ENCODE results near the gene MBP. TPM values are rescaled to one million over a fixed set of nuclear protein-coding genes. Genes with fewer than 3 reads are reported as not detected.

Gene MBP
- total and polyA plus RNA-seq, 10 of the 15 experiments (the other 5 are each of a cell fraction or from before 2014, with no cell fraction given) = 12.2 to 67.8 (median 42.1) TPM

- TF ChIP-seq KLF5 (IDR thresholded peaks at IDR 0.05; ENCODE audit: partially characterized antibody) = no peak
- TF ChIP-seq BCL11A (IDR thresholded peaks at IDR 0.05; ENCODE audit: low read depth, low read length) = 0 out of 2 replicates have a peak, but pooled peaks have one; percentile 58
- TF ChIP-seq, protein P1, sequence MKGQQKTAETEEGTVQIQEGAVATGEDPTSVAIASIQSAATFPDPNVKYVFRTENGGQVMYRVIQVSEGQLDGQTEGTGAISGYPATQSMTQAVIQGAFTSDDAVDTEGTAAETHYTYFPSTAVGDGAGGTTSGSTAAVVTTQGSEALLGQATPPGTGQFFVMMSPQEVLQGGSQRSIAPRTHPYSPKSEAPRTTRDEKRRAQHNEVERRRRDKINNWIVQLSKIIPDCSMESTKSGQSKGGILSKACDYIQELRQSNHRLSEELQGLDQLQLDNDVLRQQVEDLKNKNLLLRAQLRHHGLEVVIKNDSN (IDR thresholded peaks at IDR 0.05; ENCODE audit: borderline replicate concordance, extremely low read length, insufficient read depth, low read depth, low read length) = no peak
- no peak for TF ChIP-seq IRF5 (IDR thresholded peaks at IDR 0.05; ENCODE audit: borderline replicate concordance)
Measured at GRCh38 chr18:77127769-77128671, 4.6 kb downstream of the MBP start (continued).

- ATAC-seq (peak; percentile 71), FAIRE-seq (no peak), DNase-seq (ENCODE audit: low read depth, low spot score) (peak; percentile 69)
- BruUV-seq (replicated peaks) = no TSS peak
- 0% methylated on average over 9 of the region's 9 CpGs for WGBS (ENCODE audit: insufficient coverage, insufficient replicate concordance, low lambda C conversion rate, missing lambda C conversion rate)
- SMC1A ChIA-PET (ENCODE audit: uncharacterized antibody, unreplicated experiment) = interaction anchor here (0.7 to 7.5 kb wide), 13 partner anchors 10 to 142 kb away, joined by 3 to 69 read pairs (median 10); no protein-coding TSS in a partner anchor
- Histone ChIP-seq H3K27me3 (replicated peaks in 1 of 2; ENCODE audit: control insufficient read depth in 2 of 2, insufficient read depth in 2 of 2, low read length in 1 of 2) (no peaks in the 10 kb centered on the region), H3K79me2 (ENCODE audit: control insufficient read depth, insufficient read depth, low read length) (peaks cover 97% of the 10 kb centered on the region), H3K4me3 (peak overlapping the region; percentile 72), H3K4me2 (ENCODE audit: control insufficient read depth, insufficient read depth) (peak overlapping the region; percentile 94), H3K36me3 (ENCODE audit: control insufficient read depth in 2 of 2, insufficient read depth in 2 of 2, low read length in 1 of 2) (peaks cover 2 to 6% of the 10 kb centered on the region in 2 experiments; a peak in 3 of 4 replicates), H3K9ac (ENCODE audit: control insufficient read depth, insufficient read depth, low read length) (peak overlapping the region; percentile 72), H4K20me1 (ENCODE audit: control insufficient read depth, insufficient read depth) (no peaks in the 10 kb centered on the region), H3K9me3 (replicated peaks; ENCODE audit: control insufficient read depth, insufficient read depth, low read length) (no peaks in the 10 kb centered on the region; the same call in 2 of the 3 replicates), H3K4me1 (ENCODE audit: control insufficient read depth, insufficient read depth, low read length) (peaks cover 43% of the 10 kb centered on the region), H2AFZ (ENCODE audit: control insufficient read depth, low read depth, low read length) (no peak overlapping the region), H3K27ac (ENCODE audit: control insufficient read depth, insufficient read depth) (peak overlapping the region; percentile 92)
- in situ Hi-C loops (cut with MboI) (loop anchor here (10.0 to 25.0 kb wide), 3 partner anchors 60 to 1912 kb away; partner anchors contain the start of genes PTGR3 and TSHZ1), intact Hi-C loops (cut with micrococcal nuclease; ENCODE audit: unreplicated experiment) (loop anchor here (1.0 to 10.0 kb wide), 6 partner anchors 9 to 630 kb away; partner anchors contain the start of gene ZNF516)
- POLR2A ChIA-PET = interaction anchor here (0.6 to 3.1 kb wide), 8 partner anchors 10 to 73 kb away, joined by 3 to 22 read pairs (median 6); no protein-coding TSS in a partner anchor
- CTCF ChIA-PET = interaction anchor here (0.7 to 5.9 kb wide), 9 partner anchors 10 to 124 kb away, joined by 3 to 49 read pairs (median 11); no protein-coding TSS in a partner anchor
- RAD21 ChIA-PET (ENCODE audit: unreplicated experiment) = interaction anchor here (0.9 to 4.7 kb wide), 14 partner anchors 7 to 159 kb away, joined by 3 to 42 read pairs (median 7); no protein-coding TSS in a partner anchor
- TF ChIP-seq TAF1 (IDR thresholded peaks at IDR 0.05; ENCODE audit: borderline replicate concordance, low read depth, low read length) (peak; percentile 54; the same call in 1 of the 2 replicates), PAX5 (IDR thresholded peaks at IDR 0.05; ENCODE audit: borderline replicate concordance, low read depth, low read length) (peak; percentile 30; the same call in 1 of the 2 replicates), JUND (IDR thresholded peaks at IDR 0.05; ENCODE audit: low read depth, low read length) (no peak), HCFC1 (IDR thresholded peaks at IDR 0.05; ENCODE audit: low read length) (no peak), CBFB (IDR thresholded peaks at IDR 0.05; ENCODE audit: low read depth) (peak; percentile 75; the same call in 1 of the 2 replicates), HDGF (IDR thresholded peaks at IDR 0.05) (no peak), ATF7 (IDR thresholded peaks at IDR 0.05; ENCODE audit: low read depth) (no peak), CBX3 (IDR thresholded peaks at IDR 0.05; ENCODE audit: borderline replicate concordance, low read depth) (no peak)
- TF ChIP-seq, protein P2, sequence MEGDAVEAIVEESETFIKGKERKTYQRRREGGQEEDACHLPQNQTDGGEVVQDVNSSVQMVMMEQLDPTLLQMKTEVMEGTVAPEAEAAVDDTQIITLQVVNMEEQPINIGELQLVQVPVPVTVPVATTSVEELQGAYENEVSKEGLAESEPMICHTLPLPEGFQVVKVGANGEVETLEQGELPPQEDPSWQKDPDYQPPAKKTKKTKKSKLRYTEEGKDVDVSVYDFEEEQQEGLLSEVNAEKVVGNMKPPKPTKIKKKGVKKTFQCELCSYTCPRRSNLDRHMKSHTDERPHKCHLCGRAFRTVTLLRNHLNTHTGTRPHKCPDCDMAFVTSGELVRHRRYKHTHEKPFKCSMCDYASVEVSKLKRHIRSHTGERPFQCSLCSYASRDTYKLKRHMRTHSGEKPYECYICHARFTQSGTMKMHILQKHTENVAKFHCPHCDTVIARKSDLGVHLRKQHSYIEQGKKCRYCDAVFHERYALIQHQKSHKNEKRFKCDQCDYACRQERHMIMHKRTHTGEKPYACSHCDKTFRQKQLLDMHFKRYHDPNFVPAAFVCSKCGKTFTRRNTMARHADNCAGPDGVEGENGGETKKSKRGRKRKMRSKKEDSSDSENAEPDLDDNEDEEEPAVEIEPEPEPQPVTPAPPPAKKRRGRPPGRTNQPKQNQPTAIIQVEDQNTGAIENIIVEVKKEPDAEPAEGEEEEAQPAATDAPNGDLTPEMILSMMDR (IDR thresholded peaks at IDR 0.05 in 2 of 3, conservative IDR thresholded peaks at IDR 0.05 in 1 of 3; ENCODE audit: control insufficient read depth in 2 of 3, extremely low read depth in 1 of 3, insufficient read depth in 1 of 3, low read depth in 3 of 3, low read length in 3 of 3) = no peak
- TF ChIP-seq, protein P3, sequence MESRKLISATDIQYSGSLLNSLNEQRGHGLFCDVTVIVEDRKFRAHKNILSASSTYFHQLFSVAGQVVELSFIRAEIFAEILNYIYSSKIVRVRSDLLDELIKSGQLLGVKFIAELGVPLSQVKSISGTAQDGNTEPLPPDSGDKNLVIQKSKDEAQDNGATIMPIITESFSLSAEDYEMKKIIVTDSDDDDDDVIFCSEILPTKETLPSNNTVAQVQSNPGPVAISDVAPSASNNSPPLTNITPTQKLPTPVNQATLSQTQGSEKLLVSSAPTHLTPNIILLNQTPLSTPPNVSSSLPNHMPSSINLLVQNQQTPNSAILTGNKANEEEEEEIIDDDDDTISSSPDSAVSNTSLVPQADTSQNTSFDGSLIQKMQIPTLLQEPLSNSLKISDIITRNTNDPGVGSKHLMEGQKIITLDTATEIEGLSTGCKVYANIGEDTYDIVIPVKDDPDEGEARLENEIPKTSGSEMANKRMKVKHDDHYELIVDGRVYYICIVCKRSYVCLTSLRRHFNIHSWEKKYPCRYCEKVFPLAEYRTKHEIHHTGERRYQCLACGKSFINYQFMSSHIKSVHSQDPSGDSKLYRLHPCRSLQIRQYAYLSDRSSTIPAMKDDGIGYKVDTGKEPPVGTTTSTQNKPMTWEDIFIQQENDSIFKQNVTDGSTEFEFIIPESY (IDR thresholded peaks at IDR 0.05) = no peak
Measured at GRCh38 chr18:77124452-77124922, 8.1 kb downstream of the MBP start.

Data from GM12878 (cell line).